Activated naive CD4-positive, alpha-beta T cell treated with anti-CD3 and anti-CD28 coated beads, Interleukin-2, amount 50 U/mL, for 16 hours (primary cell): ENCODE measurements around the gene PDZD4.
"Not testable (repeated sequence)": the region's sequence is repeated elsewhere in the genome, so short reads cannot be mapped to it uniquely, and the experiment has no call there.

Experiments used
- DNase-seq: peaks from one replicate; pipeline ENCODE4 v3.0.0-alpha.2; 2020

The PDZD4 gene

DNA sequence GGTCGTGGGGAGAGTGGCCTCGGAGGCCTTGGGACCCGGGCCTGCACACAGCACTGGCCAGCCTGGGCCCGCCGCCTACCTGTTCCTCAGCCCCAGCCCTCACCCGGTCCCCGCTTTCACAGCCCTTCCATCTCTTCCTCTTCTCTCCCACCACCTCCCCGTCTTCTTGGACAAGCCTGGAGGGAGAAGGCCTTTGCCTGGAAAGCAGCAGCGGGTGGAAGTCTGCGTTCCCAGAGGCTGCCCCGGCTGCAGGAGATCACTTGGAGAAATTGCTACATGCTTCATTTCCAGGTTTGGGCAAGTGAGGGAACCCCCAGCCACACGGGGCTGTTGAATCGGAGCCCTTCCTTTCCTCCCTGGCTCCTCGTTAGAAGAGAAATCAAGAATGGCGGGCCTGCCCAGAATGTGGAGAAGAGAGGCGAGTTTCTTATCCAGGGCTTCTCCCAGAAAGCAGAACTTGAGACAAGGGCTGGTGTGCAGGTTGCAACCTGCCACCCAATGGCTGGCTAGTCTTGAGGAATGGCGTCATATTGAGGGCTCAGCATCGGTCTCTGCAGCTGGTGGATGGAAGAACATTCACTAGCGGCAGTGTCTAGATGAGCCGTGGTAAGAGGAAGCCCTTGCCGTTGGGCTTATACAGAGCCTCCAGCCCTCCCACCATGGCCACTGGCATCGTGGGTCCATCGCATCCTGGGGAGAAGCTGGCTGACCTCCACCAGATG lies 1.2 kb upstream of the PDZD4 start:
- no peak for DNase-seq

DNA sequence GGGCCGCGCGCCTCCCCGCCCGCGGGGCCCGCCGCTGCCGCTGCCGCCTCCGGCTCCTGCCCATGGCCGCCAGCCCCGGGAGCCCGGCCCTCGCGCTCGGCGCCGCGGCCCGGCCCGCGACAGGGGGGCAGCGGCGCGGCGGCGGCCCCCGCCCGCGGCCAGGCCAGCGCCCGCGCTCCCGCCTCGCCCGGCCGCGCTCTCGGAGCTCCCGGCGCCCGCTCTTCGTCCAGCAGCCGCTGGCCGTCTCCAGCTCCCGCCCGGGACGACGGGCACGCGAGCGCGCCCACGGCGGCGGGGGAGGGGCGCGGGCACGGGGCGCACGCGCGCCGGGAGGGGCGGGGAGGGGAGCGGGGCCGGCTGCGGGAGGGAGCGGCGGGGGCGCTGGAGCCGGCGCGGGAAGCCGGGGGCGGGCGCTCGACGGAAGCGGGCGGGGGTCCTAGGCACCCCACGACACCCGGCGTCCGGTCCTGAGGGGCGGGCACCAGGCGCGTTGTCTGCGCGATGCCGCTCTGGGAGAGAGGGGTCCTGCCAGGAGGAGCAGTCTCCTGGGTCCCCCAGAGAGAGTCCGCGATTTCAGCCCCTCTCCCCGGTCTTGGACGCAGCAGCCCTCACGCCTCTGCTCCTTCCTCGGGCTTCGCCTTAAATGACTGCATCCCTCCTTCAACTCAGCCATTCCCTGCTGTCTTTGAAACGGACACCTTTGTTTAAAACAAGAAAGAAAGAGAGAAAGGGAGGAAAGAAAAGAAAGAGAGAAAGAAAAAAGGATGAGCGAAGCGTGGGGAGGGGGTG lies 490 bp upstream of the PDZD4 start:
- DNase-seq, result no peak

DNA sequence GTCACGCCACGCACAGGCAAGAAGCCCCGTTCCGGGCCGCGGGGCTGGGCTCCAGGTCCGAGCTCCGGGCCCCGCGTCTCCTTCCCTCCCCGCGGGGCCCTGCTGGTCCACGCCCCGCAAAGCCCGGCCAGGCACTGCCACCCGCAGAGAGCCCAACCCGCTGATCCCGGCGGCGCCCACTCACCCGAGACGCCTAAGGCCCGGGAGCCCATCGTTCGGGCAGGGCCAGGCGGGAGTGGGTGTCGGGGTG lies 870 bp downstream of the PDZD4 start:
- DNase-seq, result no peak

DNA sequence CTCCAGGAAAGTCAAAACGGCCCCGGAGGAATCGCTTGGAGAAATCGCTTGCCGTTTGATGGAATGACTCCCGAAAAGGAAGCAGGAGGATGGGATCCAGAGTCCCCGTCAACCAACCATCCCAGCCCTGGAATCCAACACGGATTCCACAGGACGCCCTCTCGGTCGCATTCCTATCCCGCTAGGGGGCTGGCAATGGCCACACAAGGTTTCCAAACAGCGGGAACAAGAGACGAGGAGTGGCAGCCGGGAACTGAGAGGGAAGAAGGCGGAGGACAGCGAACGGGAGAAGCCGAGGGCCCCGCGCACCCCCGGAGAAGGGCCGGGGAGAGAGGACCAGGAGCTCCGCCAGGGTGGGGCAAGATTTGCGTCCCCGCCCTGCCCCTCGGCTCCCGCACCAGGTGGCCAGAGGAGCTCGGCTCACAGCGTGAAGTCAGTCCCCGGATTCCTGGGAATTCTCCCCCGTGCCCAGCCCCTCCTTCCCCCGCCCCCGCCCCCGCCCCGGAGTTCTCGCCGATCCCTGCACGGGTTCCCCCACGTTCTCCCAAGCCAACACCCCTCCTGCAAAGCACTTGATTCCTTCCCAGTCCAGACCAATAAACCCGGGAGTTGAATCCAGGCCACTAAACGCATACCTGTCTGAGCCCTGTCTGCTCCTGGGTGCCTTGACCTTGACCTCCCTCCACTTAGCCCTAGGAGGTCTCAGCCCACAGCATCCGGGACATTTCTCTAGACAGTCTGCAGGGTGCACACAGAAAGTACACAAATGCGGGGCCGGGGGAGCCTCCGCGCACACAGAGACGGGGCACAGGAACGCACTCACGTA lies 1.4 kb downstream of the PDZD4 start:
- no peak for DNase-seq

DNA sequence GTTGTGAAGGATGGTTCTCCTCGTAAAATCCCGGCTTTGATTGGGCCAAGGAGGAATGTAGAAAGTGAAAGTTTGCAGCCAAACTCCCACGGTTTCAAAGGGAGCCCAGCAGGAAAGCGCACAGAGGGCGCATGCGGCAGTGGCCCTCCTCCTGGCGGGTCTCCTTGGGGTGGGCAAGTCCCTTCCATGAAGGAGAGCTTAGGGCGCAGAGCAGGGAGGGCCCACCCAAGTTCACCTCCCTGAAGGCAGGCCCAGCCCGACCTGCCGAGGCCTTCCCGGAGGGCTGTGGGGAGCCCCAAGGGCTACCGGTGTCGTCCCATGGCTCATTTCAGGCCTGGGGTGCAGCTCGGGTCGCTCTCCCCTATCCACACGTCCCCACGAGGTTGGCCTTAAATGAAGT lies 2.0 kb downstream of the PDZD4 start:
- no peak for DNase-seq

DNA sequence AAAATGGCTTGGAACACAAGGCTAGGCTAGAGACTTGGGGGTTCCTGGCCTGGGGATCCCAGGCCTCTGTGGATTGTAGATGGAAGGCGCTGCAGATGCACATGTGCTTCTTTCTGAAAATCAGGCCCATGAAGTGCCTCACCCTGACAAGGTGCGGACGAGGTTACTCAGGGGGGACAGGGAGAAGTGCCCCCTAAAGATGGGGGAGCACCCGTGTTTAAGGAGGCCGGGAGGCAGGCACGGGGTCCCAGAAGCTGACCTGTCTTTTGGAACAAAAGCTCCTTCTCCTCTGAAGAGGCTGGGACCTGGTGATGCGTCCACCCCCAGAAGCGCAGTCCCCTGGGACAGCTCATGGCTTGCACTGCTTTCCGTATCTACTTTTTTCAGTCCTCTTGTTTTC lies 2.4 kb downstream of the PDZD4 start:
- DNase-seq, result no peak

DNA sequence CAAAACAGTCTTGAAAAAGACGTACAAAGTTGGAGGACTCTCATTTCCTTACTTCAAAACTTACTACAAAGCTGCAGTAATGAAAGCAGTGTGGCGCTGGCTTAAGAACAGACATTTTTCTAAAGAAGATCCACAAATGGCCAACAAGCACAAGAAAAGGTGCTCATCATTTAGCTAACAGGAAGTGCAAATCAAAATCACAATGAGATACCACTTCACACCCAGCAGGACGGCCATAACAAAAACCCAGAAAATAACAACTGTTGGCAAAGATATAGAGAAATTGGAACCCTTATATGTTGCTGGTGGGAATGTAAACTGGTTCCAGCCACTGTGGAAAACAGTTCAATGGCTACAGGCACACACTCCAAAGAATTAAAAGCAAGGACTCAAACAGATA lies 3.3 kb downstream of the PDZD4 start:
- no peak for DNase-seq

DNA sequence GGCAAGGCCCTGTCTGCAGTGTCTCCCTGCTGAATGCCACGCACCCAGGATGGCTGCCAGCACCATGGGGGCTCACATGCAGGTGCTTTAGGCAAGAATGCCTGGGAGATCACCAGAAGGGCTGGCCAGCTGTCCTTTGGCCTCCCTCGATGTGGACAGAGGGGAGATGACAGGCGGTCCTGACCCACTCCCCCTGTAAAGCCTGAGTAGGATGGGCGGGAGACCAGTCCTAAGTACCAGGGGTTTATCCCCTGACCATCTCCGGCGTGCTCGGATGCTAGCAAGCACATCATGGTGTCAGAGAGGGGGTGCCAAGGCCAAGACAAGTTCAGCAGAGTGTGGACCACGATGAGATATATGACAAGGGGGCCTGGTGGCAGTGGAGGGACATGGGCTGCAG lies 5.3 kb downstream of the PDZD4 start:
- DNase-seq, result no peak

DNA sequence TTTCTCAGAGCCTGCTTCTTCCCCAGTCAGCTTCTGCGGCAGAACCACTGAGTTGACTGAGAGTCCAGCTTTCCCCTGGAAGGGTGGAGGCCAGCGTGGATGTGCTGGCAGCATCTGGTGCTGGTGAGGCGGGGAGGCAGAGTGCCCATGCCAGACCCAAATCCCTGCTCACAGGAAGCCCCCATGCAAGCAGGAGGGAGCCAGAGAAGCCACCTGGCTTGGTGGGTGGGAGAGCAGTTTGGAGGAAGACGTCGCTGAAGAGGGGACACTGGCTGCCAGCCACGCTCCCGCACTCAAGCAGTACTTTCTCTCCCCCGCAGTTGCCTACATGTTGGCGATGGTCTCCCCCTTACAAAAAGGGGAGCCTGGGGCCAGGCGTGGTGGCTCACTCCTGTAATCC lies 6.0 kb downstream of the PDZD4 start:
- no peak for DNase-seq

DNA sequence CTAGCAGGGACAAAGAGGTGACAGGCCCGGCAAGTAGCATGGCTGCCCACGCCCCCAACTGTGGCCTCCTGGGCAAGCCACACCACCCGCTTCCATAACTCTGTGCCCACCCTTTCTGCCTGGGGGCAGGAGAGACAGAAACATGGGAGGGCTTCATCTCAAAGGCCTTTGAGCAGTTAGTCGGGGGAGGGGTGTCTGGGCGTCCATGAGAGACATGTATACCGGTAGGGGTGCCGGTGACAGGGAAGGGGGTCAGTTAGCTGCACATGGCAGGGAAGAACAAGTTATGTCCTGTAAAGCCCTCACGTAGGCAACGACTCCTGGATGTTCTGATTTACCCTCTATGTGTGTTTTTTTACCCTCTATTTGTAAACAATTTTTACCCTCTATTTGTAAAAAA lies 9.3 kb downstream of the PDZD4 start:
- DNase-seq, result no peak

DNA sequence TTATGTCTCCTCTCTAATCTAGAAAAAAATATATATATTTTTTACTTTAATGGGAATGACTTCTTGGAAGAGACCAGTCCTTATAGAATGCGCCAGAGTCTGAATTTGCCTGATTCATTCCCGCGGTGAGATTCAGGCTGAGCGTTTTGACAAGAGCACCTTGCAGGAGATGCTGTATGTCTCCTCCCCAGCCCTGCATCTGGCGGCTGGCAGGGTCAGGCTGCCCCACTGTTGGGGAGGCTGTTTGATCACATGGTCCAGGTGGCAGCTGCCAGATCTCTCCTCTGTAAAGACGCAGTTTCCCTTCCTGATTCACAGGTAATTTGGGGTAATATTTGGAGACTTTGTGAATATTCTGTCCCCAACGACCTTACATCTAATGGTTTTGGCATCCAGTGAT lies 9.7 kb downstream of the PDZD4 start:
- no peak for DNase-seq

DNA sequence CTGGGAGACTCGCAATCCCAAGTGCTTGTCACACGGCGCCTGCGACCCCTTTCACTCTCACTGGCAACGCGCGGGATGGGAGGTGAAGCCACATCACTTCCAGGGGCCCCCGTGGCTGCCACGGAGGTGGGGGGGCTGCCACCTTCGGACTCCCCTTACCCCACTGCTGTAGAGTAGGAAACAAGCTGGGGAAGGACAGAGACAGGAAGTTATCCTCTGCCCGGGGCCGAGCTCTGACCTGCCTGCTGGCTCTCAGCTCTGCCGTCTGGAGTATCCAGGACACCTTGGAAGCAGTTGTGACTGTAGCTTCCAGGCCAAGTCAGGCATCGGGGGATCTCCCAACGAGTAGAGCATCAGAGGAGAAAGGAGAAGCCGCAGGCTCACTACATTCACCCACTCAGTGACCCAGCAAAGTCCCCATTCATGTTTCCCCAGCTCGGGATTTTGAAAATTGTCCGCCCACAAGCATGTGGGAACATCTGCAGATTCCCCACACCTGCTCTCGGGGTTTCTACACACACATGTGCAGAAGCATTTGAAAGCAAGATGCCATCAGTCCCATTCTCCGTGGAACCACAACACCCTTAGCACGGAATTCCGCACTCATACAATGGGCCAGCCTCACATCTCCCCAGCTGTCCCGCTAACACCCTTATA lies 10.8 kb downstream of the PDZD4 start:
- no peak for DNase-seq

DNA sequence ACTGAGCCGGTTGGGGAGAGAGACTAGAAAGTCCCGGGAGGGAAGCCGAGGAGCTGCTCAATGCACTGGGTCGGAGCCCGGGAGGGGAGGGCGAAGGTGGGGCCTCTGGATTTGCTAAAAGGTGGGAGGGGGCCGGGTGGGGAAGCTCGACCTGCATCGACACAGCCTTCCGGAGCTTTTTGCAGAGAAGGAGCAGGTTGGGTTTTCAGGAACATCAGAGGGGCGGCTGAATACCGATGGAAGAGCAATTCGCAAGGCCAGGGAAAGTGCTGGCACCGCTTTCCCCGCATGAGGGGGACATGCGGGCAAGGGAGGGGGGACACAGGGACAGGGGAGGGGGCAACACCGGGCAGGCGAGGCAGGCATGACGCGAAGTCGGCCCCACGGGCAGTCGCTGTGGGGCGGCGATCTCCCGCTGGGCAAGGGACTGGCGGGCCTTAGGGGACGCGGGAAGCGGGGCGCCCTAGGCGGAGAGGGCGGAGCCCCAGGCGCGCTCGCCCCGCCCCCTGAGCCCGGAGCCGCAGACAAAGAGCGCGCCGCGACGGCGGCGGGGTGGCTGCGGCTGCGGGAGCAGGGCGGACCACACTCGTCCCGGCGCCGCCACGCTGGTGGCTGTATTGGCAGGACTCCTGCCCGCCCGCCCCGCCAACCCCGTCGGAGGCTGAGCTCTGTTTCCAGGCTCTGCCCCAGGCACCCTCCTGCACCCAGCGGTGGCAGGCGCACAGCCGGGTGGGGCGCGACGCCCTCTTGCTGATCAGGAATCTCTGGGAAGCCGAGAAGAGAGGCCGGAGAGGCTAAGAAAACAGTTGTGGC lies 11.6 kb downstream of the PDZD4 start:
- DNase-seq, result peak; percentile 59

DNA sequence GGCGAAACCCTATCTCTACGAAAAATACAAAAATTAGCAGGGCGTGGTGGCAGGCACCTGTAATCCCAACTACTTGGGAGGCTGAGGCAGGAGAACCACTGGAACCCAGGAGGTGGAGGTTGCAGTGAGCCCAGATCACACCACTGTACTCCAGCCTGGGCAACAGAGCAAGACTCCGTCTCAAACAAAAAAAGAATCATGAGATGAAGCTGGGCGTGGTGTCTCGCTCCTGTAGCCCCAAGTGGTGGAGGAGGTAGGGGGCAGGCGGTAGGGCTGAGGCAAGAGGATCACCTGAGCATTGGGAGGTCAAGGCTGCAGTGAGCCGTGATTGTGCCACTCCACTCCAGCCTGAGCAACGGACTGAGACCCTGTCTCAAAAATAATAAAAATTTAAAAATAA lies 12.3 kb downstream of the PDZD4 start:
- DNase-seq, result not testable (repeated sequence)

DNA sequence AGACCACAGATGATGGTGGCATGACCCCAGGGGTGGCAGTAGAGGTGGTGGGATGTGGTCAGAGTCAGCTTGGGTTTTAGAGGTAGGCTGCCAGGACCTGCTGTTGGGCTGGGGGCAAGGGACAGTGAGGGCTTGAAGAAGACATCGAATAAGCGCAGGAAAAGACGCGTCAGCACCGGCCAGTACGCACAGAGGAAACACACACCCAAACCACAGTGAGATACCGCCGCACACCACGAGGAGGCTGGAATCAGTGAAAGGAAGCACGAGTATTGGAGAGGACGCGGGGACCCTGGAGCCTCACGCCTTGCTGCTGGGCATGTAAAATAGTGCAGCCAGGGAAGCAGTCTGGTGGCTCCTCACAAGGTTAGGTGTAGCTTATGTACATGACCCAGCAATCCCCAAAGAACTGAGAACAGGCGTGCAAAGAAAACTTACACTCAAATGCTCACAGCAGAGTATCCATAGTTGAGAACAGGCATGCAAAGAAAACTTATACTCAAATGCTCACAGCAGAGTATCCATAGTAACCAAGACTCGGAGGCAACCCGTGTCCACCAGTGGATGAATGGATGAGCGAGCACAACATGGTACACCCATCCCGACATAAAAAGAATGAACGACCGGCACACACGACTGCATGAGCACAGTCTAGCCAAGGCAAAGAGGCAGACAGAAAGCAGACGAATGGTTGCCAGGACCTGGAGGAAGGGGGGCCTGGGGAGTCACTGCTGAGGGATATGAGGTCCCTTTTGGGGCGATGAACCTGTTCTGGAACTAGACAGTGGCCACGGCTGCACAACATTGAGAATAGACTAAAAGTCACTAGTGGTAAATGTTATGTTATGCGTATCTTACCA lies 13.3 kb downstream of the PDZD4 start:
- peak; percentile 41 for DNase-seq

DNA sequence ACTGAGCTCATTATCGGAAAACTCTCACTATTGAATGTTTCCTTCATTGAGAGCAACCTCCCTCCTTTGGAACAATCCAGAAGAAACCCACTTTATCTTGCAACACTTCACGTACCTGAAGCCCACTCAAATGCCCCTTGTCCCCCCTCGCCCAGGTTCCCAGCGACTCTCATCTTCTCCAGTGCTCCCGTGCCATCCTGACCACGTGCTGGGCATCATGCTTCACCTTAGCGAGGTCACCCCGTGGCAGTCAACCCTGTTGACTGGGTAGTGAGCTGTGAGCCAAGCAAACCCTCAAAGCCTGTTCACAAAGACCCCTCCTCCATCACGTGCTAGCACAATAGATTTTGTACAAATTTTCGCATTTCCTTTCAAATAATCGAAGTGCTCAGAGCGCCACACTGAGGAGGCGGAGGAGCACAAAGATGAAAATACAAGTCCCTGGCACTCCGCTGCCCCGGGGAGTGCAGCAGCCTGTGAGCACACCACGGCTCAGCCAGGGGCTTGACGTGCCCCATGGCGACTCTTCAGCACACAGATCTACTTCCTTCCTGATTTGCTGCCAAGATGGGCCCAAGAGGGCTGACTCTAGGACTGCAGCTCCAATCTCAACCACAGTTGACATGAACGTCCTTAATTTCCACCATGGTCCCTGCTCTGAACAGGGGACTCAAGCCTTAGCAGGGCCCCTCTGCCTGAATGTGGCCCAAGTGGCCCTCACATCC lies 15.6 kb downstream of the PDZD4 start:
- no peak for DNase-seq

DNA sequence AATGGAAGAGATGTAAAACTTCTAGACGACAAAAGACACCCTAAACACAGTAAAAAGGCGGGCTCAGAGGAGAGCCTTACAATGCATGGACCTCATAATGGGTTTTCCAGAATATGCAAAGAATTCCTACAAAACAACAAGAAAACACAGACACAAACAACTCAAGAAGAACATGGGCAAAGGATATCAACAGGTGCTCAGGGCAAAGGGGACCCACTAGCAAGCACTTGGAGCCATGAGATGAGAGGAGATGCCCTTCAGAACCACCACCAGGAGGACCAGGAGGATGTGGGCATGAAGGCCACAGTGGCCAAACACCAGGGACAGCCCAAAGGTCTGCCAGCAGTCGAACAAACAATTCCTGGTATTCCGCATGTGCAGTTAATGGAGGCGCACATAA lies 17.2 kb downstream of the PDZD4 start:
- DNase-seq, result no peak

DNA sequence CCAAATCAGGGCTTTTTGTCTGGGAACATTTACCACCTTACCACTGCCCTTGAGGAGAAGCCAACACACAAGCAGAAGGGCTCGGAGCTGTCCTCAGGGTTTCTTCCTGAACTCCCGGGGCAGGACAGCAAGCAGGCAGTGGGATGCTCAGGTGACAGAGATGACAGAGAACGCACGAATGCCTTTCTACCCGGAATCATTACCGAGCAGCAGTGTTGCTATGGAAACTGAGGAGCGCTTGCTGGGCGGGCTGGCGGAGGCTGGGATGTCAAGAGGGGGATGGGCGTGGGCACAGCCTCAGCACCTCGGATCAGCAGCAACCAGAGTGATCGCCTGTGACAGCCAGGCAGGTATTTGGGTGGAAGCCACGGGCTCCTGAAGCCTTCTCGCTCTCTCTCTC lies 18.1 kb downstream of the PDZD4 start:
- DNase-seq, result no peak

DNA sequence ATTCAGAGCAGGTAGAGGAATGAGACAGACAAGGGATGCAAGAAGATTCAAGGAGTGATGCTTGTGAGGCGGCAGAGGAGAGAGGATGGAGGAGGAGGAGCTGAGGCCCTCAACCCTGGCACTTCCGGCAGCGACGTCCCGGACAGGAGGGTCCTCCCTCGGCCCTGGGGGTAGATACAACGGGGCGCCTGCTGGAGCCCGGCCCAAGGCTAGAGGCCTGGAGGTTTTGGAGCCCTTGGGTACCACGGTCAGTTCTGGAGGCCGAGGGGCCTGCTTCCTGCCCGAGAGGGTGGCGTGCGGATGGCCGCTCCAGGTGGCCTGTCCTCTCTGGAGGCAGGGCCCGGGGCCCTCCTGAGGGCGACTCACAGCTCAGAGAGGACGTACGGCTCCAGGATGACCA lies 22.4 kb downstream of the PDZD4 start:
- DNase-seq, result no peak

DNA sequence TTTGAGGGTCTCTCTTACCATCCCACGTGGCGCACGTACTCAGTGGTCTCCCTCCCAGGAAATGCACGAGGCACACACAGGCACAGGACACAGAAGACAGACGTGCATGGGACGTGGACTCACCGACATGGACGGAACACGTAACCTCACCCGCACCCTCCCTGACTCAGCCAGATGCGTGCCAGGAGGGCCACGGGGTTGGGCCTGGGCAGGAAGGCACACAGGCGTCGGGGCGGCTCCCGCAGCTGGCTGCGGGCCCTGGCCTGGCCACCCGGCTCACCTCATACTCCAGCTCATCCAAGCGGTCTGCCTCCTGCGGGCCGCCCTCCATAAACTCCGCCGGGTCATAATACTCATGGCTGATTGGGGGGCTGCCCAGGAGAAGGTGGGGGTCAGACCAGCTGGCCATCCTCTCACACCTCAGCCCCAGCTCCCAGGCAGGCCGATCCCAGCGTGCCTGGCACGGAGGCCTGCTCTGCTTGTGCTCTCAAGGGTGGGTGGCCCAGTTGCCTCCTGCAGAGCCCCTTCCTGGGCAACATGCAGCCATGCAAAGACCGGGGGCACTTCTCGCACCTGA lies 23.3 kb downstream of the PDZD4 start:
- no peak for DNase-seq

DNA sequence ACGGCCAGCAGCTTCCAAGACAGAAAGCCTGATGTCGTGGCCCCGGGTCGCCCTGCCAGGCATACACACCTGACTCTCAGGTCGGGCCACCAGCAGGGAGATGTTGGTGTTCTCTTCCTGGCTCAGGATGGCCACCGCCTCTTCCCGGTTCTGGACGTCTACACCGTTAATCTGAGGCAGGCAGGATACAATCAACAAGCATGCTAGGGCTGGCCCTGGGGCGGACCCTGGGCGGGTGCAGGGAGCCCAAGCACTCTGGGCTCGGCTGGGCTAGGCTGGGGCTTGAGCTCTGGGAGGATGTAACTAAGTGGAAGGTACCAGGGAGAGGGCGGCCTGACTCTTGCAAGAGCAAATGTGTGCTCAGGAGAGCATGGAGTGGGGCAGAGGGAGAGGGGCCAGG lies 24.9 kb downstream of the PDZD4 start:
- no peak for DNase-seq
